Myocyte (in vitro differentiated cells): ENCODE results near the gene AHSG. TPM values are rescaled to one million over a fixed set of nuclear protein-coding genes. Genes with fewer than 3 reads are reported as not detected.

ENCODE experiments used
- DNase-seq: peaks from one replicate; pipeline ENCODE4 v3.0.0-alpha.2; 2012; ENCODE audit warnings: low read depth
- total RNA-seq: library from RNA; depleted of rRNA; stranded (reverse); fragments of >200 nt; gene quantifications from 2 replicates; pipeline ENCODE4 v1.2.3, GENCODE V29; 2014

AHSG gene
- total RNA-seq, 1 donor from 2014 or later: not detected

DNA sequence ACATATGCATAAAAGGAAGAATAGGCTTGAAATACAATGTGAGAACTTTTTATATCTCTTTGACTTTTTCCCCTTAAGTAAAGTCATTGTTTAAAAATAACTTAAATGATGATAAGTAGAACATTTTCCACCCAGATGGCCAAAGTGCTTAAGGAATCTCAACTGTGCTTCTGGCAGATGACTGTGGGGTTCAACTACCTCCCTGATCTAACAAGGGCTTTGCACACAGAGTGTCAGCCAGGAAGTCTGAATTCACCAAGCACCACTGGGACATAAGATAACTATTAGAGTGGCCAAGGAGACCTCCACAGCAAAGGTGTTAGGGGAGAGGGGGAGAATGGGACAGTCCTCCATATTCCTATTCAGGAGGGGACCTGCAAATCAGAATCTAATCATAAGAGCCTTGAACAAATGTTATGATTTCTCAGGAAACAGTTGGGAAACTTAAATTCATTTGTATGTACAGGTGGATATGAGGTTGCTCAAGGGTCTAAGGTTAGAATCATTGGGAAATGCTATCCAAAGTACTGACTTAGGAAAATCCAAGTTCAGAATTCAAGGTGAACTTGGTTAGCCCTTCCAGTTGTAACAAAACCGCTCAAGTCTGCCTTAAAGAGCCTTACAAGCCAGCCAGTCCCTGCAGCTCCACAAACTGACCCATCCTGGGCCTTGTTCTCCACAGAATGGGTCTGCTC lies 27.1 kb downstream of the AHSG start, which contains the start of gene FETUB:
FETUB (plus strand) TSS at position 622 of the 695 bp plus-strand sequence; CDS start at position 684, 62 bp downstream.
- DNase-seq: no peak

- DNase-seq: peak; percentile 75
Measured at GRCh38 chr3:186640473-186640818, 27.6 kb downstream of the AHSG start.

GRCh38 chr3:186640929-186641328 lies 28.1 kb downstream of the AHSG start:
- no peak for DNase-seq

DNA sequence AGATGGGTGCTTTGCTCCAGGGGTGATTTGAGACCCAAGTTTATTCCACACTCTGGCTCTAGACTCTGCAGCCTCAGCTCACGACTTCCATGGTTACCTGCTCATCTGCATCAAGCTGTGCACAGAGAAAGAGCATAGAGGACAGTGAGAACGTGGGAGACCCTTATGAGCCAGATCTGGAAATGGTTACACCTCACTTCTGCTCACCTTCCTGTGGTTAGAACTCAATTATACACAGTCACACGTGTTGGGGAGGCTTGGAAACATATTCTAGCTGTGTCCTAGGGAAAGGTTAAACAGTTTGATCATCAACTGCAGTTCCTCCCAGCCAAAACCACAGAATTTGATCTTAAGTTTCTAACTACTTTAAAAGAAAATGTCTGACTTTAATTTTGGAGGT lies 29.2 kb downstream of the AHSG start:
- no peak for DNase-seq

DNA sequence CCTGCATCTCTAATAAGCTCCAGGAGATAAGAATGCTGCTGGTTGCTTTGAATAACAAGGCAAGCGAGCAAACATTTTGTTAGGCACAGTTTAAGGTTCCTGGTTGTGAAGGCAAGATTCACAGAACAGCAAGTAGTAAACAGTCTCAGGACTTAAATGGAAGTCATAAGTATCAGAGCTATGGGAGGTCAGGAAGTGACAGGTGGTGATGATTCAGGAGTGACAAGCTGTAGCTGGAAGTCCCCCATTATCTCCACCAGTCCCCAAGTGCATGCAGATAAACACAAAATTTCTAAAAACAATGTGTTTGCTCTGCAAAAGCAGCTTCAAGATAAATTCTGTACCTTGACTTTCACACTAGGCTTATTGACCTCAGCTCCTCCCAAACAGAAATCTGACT lies 30.6 kb downstream of the AHSG start:
- DNase-seq: no peak

DNA sequence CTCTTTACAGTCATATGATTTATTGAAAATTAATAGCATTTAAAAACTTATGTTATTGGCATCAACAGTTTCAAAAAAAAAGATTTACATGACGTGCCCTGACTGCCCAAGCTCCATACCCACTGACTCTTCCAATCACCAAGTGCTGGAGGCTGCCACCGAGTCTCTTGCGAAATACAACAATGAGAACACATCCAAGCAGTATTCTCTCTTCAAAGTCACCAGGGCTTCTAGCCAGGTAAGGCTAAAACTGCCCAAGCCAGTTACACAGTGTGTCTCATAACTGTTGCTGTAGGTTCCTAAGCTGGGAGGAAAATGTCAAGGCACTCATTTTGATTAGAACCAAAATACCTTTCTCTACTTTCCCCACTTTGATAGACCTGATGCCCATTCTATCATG lies 31.8 kb downstream of the AHSG start:
- no peak for DNase-seq

DNA sequence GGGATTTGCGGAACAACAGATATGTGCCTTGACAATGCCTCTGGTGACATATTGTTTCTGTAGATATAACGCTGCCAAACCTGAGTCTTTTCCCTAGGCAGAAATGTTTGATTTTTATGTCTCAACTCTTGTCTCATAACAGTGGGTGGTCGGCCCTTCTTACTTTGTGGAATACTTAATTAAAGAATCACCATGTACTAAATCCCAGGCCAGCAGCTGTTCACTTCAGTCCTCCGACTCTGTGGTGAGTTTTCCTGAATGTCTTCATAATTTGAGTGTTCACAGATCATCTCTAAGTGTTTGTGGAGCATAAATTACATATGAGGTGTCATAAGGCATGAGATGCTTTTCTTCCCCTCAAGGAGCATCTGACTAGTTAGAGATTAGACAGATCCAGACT lies 33.2 kb downstream of the AHSG start:
- no peak for DNase-seq

DNA sequence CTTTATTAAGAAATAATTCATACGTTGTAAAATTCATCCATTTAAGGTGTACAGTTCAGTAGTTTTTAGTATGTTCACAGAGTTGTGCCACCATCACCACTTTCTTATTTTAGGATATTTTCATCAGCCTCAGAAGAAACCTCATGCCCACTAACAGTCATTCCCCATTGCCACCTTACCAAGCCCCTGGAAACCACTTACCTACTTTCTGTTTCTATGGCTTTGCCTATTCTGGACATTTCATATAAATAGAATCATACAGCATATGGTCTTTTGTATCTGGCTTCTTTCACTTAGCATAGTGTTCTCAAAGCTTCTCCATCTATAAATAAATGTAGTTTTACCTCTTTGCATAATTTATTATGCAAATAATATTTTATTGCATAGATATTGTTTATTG lies 34.0 kb downstream of the AHSG start:
- DNase-seq: no peak

DNA sequence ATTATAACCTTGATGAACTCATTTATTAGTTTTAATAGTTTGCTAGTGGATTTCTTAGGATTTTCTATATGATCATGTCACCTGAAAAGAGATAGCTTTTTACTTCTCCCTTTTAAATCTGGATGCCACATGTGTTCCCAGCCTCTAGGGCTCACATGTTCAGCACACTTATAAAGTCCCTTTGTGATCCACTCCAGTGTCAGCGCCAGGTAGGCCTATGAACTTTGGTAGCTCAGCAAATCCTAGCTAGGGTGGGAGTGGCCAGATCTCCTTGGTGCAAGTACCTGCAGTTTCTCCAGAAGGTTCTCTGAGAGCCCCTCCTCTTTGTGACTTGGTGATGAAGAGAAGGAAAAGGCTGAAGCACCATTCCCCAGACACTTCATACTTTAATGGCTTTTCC lies 36.0 kb downstream of the AHSG start:
- no peak for DNase-seq

DNA sequence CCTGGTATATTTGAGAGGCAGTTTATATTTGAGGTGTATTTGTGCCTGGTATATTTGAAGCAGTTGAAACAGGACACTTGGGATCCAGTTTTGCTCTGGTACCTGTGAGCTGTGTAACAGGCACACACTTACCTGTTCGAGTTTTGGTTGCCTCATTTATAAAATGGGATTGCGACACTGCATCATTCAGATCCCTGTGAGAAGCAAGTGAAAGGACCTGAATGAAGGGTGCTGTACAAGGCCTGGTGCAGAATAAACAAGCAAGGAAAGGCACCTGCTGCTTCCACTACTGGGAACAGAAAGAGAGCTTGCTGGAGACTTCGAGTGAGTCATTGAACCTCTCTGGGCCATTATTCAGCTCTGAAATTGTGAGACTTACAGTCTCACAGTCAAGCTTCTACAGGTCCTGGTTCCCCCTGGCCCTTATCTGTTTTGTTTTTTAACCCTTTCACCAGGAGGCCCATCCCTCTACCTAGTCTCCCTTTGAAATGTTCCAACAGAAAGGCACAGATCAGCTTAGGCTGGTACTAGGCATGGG lies 38.9 kb downstream of the AHSG start:
- no peak for DNase-seq

DNA sequence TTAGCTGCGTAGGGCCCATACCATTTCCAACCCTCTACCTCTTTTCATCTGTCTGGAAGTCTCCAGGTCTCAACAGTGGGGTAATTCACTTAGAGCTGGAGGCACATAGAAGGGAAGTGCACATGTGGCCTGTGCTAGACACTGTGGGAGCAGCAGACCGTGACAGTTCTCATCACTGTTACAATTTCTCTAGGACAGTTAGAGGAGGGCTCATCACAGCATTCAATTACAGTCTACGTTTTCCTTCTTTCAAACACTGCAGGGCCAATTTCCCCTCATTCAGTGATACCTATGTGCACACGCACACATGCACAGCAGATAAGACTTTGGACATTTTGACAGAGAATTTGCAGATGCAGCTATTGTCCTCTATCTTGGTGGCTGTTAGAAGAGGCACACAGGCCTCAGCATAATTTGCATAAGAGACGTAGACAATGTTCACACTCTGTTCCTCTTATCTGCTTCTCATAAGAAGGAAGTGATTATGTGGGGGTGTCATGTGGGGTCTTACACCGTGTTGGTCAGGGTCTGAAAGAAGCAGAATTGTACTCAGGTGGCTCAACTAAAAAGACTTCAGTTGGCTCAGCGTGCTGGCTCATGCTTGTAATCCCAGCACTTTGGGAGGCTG lies 40.3 kb downstream of the AHSG start:
- no peak for DNase-seq

DNA sequence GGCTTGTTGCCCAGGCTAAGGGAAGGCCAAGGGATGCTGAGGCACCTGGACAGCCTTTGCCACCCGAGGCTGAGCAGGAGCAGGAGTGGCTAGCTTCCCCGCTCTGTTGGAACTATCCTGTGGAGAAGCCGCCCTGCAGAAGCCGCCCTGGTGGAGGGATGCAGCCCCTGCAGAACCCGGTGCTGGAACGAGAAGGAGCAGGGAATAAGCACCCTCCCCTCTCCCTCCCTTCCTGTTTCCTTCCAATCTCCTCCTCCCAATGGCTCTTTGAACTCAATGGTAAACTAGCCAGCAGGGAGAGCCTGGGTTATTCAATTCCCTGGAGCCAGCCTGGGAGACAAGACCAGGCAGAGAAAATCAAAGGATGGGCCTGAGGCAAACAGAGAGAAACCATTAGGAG lies 41.1 kb downstream of the AHSG start:
- no peak for DNase-seq

GRCh38 chr3:186663361-186664118 lies 50.7 kb downstream of the AHSG start:
- no peak for DNase-seq

DNA sequence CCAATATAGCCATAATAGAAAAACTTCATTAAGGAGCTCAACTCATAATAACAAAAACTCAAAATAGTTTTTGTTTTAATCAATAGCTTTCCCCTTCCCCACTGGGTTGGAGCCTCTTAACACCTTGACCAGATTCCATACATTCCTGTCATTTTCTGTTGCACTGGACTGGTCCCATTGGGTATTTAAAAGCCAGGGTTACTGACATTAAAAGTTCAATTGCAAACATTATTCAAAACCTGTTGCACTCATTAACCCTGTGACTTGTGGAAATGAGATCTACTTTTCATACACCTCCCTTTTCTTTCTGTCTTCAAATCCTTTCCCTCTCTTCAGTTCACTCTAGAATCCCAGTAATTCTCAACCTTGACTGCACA lies 51.2 kb downstream of the AHSG start:
- DNase-seq: no peak

GRCh38 chr3:186664506-186664905 lies 51.6 kb downstream of the AHSG start:
- DNase-seq: no peak

- no peak for DNase-seq
Measured at GRCh38 chr3:186665625-186666188, 52.8 kb downstream of the AHSG start, which contains the start of gene HRG. Gene HRG (plus strand): TSS chr3:186666014. CDS start chr3:186666032, 18 bp downstream.

GRCh38 chr3:186668426-186668825 lies 55.6 kb downstream of the AHSG start:
- no peak for DNase-seq

GRCh38 chr3:186669378-186670084 lies 56.7 kb downstream of the AHSG start:
- no peak for DNase-seq

DNA sequence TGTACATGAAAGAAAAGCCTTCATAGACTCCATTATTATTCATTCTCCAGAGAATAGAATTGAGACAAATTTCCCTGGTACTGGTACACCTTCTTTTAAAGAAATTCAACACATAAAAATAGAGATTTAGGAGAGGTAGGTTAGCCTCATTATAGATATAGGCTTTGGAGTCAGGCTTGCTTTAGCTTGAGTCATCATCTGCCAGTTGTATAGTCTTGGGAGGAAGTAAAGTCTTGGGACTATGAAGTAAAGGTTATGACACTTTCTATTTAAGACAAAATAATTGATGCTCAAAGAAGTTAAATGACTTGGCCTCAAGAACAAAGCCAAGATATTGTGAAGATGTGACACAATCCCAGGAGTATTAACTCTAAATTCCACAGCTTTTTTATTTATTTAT lies 57.3 kb downstream of the AHSG start:
- no peak for DNase-seq
